NCI-H2196 treated with DMSO at 0.1 percent for 48 hours (cell line): ENCODE results near the gene PIK3R6.

Source experiments
- DNase-seq: peaks from one replicate; lab custom pipeline; 2025; ENCODE audit not compliant: unreplicated experiment; lab: John Stamatoyannopoulos, UW

PIK3R6 gene

GRCh38 chr17:8798846-8799569 is 68.5 kb downstream of the PIK3R6 start, which contains the start of gene MFSD6L:
TSS of gene MFSD6L (minus strand) at chr17:8799365. CDS start at chr17:8799120, 245 bp downstream.
- DNase-seq = no peak

- DNase-seq = no peak
Measured at GRCh38 chr17:8798176-8798845, 69.2 kb downstream of the PIK3R6 start.

- DNase-seq = no peak
Measured at GRCh38 chr17:8797621-8798175, 69.8 kb downstream of the PIK3R6 start.

- no peak for DNase-seq
Measured at GRCh38 chr17:8794636-8795035, 72.8 kb downstream of the PIK3R6 start.

GRCh38 chr17:8793649-8794048 is 73.8 kb downstream of the PIK3R6 start:
- no peak for DNase-seq

- DNase-seq = no peak
Measured at GRCh38 chr17:8792646-8793045, 74.8 kb downstream of the PIK3R6 start.

- no peak for DNase-seq
Measured at GRCh38 chr17:8791910-8792270, 75.6 kb downstream of the PIK3R6 start.

GRCh38 chr17:8791248-8791909 is 76.1 kb downstream of the PIK3R6 start:
- DNase-seq = no peak

GRCh38 chr17:8789743-8790142 is 77.7 kb downstream of the PIK3R6 start:
- no peak for DNase-seq

GRCh38 chr17:8788998-8789397 is 78.5 kb downstream of the PIK3R6 start:
- no peak for DNase-seq

GRCh38 chr17:8785547-8786413 is 81.7 kb downstream of the PIK3R6 start:
- peak; percentile 2 for DNase-seq

GRCh38 chr17:8782176-8782575 is 85.3 kb downstream of the PIK3R6 start:
- no peak for DNase-seq

GRCh38 chr17:8781776-8782175 is 85.7 kb downstream of the PIK3R6 start:
- DNase-seq = no peak

- DNase-seq = no peak
Measured at GRCh38 chr17:8776881-8777280, 90.6 kb downstream of the PIK3R6 start.

GRCh38 chr17:8776248-8776647 is 91.2 kb downstream of the PIK3R6 start:
- DNase-seq = no peak

GRCh38 chr17:8766731-8767130 is 100.7 kb downstream of the PIK3R6 start:
- DNase-seq = no peak

GRCh38 chr17:8762012-8762411 is 105.5 kb downstream of the PIK3R6 start:
- no peak for DNase-seq

GRCh38 chr17:8758137-8758596 is 109.3 kb downstream of the PIK3R6 start, which contains the start of gene SPDYE4:
TSS of gene SPDYE4 (minus strand) at chr17:8758546. CDS start at chr17:8758382, 164 bp downstream.
- DNase-seq = no peak

- no peak for DNase-seq
Measured at GRCh38 chr17:8757189-8757588, 110.3 kb downstream of the PIK3R6 start.

GRCh38 chr17:8755590-8756255 is 111.8 kb downstream of the PIK3R6 start:
- no peak for DNase-seq
